NOMO-1 treated with DMSO at 0.1 percent for 48 hours (cell line): ENCODE data around the gene BPIFA3.

Source experiments
- DNase-seq: peaks from one replicate; lab custom pipeline; 2025; ENCODE audit not compliant: unreplicated experiment; lab: John Stamatoyannopoulos, UW

BPIFA3 gene

DNA sequence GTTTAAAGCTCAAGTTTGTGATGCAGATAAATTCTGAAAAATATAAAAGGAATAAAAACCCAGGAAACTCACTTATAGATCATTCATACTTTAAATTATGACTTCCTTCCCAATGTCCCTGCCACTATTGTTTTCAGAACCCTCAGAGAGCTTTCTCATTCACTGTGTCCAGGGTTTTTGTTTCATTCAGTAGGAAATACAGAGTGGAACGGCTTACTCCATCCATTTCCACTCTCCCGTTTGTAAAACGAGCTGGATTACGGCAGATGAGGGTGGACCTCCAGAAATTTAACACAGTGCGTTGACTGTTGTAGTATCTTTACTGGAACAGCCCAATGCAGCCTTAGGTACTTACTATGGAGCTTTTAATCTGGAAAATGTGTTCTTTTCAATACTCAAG lies 42.2 kb downstream of the BPIFA3 start:
- no peak for DNase-seq

DNA sequence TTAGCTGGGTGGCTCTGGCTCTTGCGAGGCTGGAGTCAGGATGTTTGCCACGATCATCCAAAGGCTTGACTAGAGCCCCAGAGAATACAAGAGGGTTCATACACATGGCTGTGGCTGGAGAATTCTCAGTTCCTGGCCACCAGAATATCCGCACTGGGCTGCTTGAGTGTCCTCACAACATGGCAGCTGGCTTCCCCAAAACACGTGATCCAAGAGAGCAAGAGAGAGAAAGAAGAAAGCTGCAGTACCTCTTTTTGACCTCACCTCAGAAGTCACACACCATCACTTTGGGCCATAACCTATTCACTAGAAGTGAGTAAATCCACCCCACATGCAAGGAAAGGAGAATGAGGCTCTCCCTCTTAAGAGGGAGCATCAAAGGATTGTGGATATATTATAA lies 44.3 kb downstream of the BPIFA3 start:
- peak; percentile 1 for DNase-seq

DNA sequence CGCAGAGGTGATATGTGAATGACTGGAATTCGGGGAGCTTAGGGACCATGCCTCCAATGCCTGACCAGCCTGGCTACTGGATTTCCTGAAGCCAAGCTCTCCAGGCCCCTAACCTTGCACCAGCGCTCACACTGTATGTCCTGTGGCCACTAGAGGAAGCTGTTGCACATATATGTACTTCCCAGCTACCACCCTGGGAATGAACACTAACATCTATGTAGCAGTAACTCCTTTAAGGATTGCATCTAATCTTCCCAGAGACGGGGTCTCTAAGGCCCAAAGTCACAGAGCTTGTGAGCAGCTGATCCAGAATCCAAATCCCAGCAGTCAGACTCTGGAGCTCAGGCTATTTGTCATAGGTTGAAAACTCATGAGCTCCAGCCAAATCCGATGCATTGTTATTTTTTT lies 45.5 kb downstream of the BPIFA3 start:
- peak; percentile 68 for DNase-seq

DNA sequence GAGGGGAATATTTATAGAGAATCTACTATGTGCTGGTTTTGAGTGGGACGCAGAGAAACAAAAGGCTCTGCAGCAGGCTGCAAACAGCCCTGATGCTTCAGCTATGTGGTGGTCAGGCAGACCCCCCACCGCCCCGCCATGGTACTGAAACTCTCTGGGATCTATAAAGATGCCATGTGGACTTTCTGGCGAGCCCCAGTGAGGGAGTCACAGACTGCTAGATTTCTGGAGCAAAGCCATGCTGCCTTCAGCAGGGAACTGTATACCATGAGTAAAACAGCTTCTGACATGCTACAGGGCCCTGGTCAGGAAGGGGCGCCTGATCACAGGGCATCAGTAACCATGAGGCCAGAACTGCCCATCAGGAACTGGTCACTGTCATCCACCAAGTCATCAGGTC lies 46.6 kb downstream of the BPIFA3 start:
- no peak for DNase-seq

DNA sequence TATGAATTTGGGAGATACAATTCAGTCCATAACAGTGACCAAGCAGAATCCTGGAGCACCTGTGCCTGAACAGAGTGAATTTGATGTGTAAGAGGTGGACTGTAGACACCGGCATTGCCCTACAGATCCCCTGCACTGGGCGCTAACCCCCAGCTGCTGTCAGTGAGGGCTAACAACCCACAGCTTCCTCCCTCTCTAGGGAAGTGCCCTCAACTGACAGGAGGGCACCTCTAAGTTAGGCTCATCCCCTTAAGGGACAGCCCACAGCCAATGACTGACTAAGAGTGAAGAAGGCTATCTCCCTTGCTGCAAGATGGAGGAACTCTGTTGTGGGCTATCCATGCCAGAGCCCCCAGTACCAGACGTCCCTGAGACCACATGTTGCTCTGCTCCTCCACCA lies 50.5 kb downstream of the BPIFA3 start:
- DNase-seq, result peak; percentile 52

DNA sequence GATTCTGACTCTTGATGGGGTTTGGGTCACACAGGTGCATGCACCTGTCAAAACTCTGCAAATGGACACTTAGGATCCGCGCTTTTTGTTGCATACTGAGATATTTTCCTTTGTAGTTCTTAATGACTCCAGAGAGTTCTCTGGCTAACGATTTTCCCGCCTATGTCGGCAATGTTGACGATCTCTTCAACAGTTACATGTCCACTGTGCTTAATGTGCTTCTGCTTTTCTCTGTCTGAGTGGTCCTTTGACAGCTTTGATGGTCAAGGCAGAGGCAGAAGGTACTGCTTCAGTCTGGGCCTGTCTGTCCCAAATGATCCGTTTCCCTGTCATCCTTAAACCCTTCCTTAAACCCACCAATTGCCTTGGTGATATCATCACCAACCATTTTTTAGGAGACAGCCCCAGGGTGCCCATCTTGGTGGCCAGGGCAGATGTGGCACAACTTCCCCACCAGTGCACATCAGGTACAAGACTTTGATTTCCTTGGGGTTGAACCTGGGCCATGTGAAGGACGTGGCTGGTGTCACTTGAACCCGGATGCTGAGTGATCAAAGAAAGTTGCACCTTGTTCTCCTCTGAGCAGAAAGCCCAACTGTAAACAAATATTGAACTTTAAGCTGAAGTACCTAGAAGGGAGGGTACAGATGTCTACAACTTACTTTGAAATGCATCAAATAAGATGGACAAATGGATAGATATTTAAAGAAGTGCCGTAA lies 55.2 kb downstream of the BPIFA3 start:
- DNase-seq, result no peak

DNA sequence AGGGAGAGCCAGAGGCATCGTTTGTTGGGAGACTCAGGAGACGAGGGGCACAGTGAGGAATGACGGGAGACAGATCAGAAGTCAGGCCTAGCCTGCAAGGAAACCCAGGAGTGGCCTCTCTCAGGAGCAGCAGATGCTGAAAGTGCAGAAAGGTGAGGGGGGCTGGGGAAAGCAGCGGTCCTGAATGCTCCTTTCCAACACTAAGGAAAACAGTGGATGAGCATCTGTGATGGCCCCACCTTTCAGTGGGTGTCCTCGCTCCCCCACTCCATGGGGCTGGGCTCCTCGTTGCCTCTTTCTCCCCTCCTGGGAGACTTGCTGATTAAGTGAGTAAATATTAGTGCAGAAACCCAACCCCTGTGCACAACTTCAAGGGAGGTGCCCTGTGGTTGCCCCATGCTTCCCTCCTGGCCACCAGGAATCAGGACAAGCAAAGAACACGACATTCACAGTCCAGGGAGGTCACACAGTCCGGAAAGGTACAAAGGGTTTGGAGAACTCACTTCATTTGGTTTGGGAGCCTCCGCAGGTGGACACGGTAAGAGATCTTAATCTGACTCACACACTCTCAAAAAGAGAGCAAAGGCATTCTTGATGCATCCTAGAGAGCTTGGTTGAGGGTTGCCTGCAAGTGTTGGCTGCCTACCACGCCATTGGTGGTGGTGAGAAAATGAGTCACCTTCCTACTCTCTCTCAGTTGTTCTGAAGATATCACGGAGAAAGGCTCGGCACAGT lies 56.1 kb downstream of the BPIFA3 start:
- DNase-seq, result no peak

DNA sequence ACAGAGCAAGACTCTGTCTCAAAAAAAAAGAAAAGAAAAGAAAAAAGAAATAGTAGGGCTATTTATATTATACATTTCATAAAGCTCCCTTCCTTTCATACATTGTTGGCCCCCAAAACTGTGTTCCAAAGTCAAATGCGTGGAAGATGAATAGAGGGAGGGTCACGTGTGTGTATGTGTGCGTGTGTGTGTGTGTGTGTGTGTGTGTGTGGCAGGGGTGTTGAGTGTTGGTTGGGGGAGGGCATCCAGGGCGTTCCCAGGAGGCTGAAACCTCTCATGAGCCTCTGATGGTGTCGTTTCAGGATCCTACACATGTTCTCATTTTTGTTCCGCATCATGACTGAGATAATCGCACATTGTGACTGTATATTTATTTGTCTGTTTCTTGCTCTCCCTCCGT lies 58.1 kb downstream of the BPIFA3 start:
- DNase-seq, result no peak

DNA sequence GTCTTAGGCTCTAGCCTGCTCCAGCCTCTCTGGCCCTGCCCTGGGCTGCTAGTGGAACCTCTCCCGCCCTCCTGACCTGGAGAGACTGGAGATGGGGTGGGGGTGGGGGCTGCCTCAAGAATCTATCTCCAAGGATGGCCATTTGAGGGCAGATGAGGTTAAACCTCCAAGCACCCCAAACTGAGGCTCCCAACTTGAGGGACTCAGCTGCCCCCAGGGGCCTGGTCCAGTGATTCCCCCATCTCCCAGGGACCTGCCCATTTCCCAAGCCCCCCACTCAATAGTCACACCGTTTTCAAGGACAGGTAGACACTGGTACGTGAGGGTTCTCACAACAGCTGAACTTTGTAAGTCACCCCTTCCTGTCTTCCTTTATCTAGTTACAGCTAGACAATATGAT lies 58.7 kb downstream of the BPIFA3 start:
- DNase-seq, result no peak

DNA sequence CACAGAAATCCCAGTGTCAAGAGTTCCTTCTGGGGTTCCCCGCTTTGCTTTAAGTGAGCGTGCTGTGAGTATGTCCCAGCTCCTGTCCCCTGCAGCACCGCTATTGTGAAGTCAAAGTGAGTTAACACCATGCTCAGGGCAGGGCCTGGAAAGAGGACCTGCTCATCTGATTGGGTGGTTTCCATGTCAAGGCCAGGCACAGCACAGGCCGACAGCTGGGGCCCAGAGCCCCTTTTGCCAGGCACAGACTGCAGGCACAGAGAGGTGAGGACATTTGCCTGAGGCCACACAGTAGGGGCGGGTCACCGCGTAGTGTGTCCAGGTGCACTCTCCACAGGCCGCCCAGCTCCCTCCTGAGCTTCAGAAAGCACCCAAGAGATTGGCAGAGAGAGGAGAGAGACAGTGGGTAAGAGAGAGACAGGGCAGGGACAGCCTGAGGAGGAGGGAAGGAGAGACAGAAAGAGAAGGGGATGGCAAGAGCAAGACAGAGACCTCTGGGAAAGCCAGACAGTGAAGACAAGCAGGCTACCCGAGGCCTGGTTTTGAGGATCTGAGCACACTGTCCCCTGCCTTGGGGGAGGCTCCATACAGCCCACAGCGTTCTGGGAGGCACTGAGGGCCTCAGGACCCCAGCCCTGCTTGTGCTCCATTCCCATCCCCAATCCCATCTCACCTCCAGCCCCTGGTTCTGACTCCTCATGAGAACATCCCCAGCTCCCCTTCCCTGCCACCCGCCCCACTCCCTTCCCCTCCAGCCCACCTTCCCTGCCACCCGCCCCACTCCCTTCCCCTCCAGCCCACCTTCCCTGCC lies 59.4 kb downstream of the BPIFA3 start:
- DNase-seq, result no peak
